GM12878 (cell line): Measurements from ENCODE around the gene SSC4D. TPM values are rescaled to one million over a fixed set of nuclear protein-coding genes. Genes with fewer than 3 reads are reported as not detected.
"Not testable (repeated sequence)": the region's sequence is repeated elsewhere in the genome, so short reads cannot be mapped to it uniquely, and the experiment has no call there.

Experiments
- ATAC-seq: fragments of 200-7000 bp; cut with Tn5 transposase; 3 replicates; pipeline ENCODE4 v1.9.1; 2020; ENCODE audit warnings: mild to moderate bottlenecking, moderate library complexity
- BruUV-seq: library from RNA; stranded (reverse); fragments of 400-500 nt; replicated peaks from 2 replicates; lab custom pipeline; 2021; lab: Mats Ljungman, UMichigan
- CTCF ChIA-PET: fragments of 300-600 bp; sonication (Branson Sonifier 250); formaldehyde crosslinking; extraction: SDS; loops from one replicate; lab custom pipeline; 2021; ENCODE audit warnings: inconsistent platforms; lab: Yijun Ruan, JAX
- POLR2A ChIA-PET: fragments of 350-600 bp; formaldehyde crosslinking; extraction: SDS; loops from one replicate; lab custom pipeline; 2021; ENCODE audit warnings: inconsistent platforms; lab: Charles Lee
- RAD21 ChIA-PET: fragments of 300-600 bp; sonication (Branson Sonifier 250); formaldehyde crosslinking; loops from one replicate; lab custom pipeline; 2023; ENCODE audit warnings: antibody characterized with exemption; ENCODE audit not compliant: unreplicated experiment; lab: Charles Lee
- SMC1A ChIA-PET: fragments of 300-600 bp; sonication (Branson Sonifier 250); formaldehyde crosslinking; loops from one replicate; lab custom pipeline; 2023; ENCODE audit not compliant: unreplicated experiment, uncharacterized antibody; lab: Charles Lee
- DNase-seq: peaks from one replicate; pipeline ENCODE4 v3.0.0-alpha.2; 2011; ENCODE audit warnings: low read depth, low spot score
- FAIRE-seq: peaks from 3 replicates; lab custom pipeline; 2011; peaks lifted over from hg19 to GRCh38; lab: Jason Lieb, UNC
- H2AFZ ChIP-seq: 2 replicates; pipeline ENCODE4 v1.6.0; 2011; ENCODE audit warnings: low read depth, low read length, control low read depth; ENCODE audit not compliant: control insufficient read depth
- H3K27ac ChIP-seq: 2 replicates; pipeline ENCODE4 v1.5.1; 2011; ENCODE audit warnings: control low read depth; ENCODE audit not compliant: control insufficient read depth, insufficient read depth
- H3K27me3 ChIP-seq, 2 experiments: replicated peaks in 1 of 2; 2 replicates each; pipeline versions ENCODE4 v1.6.0 to v1.6.1; 2011; ENCODE audit warnings: low read length in 1 of 2; ENCODE audit not compliant: control insufficient read depth in 2 of 2, insufficient read depth in 2 of 2
- H3K36me3 ChIP-seq, 2 experiments: 2 replicates each; pipeline ENCODE4 v1.5.1; 2011; ENCODE audit warnings: low read length in 1 of 2; ENCODE audit not compliant: control insufficient read depth in 2 of 2, insufficient read depth in 2 of 2
- H3K4me1 ChIP-seq: 2 replicates; pipeline ENCODE4 v1.6.1; 2011; ENCODE audit warnings: mild to moderate bottlenecking, low read length, moderate library complexity, mixed read lengths; ENCODE audit not compliant: control insufficient read depth, insufficient read depth
- H3K4me2 ChIP-seq: 2 replicates; pipeline ENCODE4 v1.6.0; 2011; ENCODE audit warnings: control low read depth; ENCODE audit not compliant: control insufficient read depth, insufficient read depth
- H3K4me3 ChIP-seq: fragments of 200-600 bp; sonication (generic); 2 replicates; pipeline ENCODE4 v1.5.1; 2016
- H3K79me2 ChIP-seq: 2 replicates; pipeline ENCODE4 v1.6.0; 2011; ENCODE audit warnings: low read length; ENCODE audit not compliant: control insufficient read depth, insufficient read depth
- H3K9ac ChIP-seq: 2 replicates; pipeline ENCODE4 v1.8.0; 2011; ENCODE audit warnings: low read length, control low read depth, mixed read lengths; ENCODE audit not compliant: control insufficient read depth, insufficient read depth
- H3K9me3 ChIP-seq: replicated peaks from 3 replicates; pipeline ENCODE4 v1.5.1; 2011; ENCODE audit warnings: mild to moderate bottlenecking, low read length; ENCODE audit not compliant: control insufficient read depth, insufficient read depth
- H4K20me1 ChIP-seq: 2 replicates; pipeline ENCODE4 v1.6.0; 2011; ENCODE audit not compliant: control insufficient read depth, insufficient read depth
- BHLHE40 ChIP-seq, 2 experiments: fragments of 450-650 bp in 1 of 2; IDR thresholded peaks; 2 replicates each; pipeline ENCODE4 v1.6.1; 2011 to 2017; ENCODE audit warnings: low read depth in 2 of 2, borderline replicate concordance in 1 of 2, improper control_type of control experiment in 1 of 2, low read length in 1 of 2, mild to moderate bottlenecking in 1 of 2
- FOS ChIP-seq: IDR thresholded peaks from 3 replicates; pipeline ENCODE4 v1.6.1; 2011; ENCODE audit warnings: borderline replicate concordance; ENCODE audit not compliant: insufficient read length; ENCODE audit errors: extremely low read depth
- IKZF1 ChIP-seq: fragments of 450-650 bp; conservative IDR thresholded peaks from 2 replicates; pipeline ENCODE4 v1.6.1; 2017; ENCODE audit warnings: antibody characterized with exemption, mild to moderate bottlenecking
- MYC ChIP-seq: IDR thresholded peaks from 2 replicates; pipeline ENCODE4 v1.6.1; 2011; ENCODE audit warnings: mild to moderate bottlenecking, low read length, moderate library complexity, inconsistent platforms; ENCODE audit not compliant: insufficient read depth, insufficient replicate concordance, insufficient read length, severe bottlenecking
- RAD51 ChIP-seq: fragments of 450-650 bp; IDR thresholded peaks from 2 replicates; pipeline ENCODE4 v1.6.1; 2016; ENCODE audit warnings: moderate library complexity, mild to moderate bottlenecking, inconsistent platforms
- SMAD5 ChIP-seq: IDR thresholded peaks from 2 replicates; pipeline ENCODE4 v1.6.1; 2016; ENCODE audit warnings: antibody characterized with exemption, low read depth
- SUPT20H ChIP-seq: IDR thresholded peaks from 2 replicates; pipeline ENCODE4 v1.6.1; 2011; ENCODE audit warnings: low read depth, mild to moderate bottlenecking, low read length, moderate library complexity, borderline replicate concordance; ENCODE audit not compliant: control insufficient read depth
- WGBS: methylation state at CpG from one replicate; pipeline ENCODE4 v1.1.6; 2016; ENCODE audit warnings: low lambda C conversion rate; ENCODE audit not compliant: insufficient replicate concordance, insufficient coverage; ENCODE audit errors: missing lambda C conversion rate; 5-methylcytosine and 5-hydroxymethylcytosine counted together
- in situ Hi-C: fragments of 300-500 bp; cut with MboI; formaldehyde crosslinking; loops from 9 replicates; pipeline ENCODE4 v1.14.3; 2018; ENCODE audit warnings: mixed read lengths
- intact Hi-C: fragments of 100-400 bp; cut with micrococcal nuclease; formaldehyde crosslinking; loops from one replicate; pipeline ENCODE4 v1.14.2; 2022; ENCODE audit not compliant: unreplicated experiment
- polyA plus RNA-seq, 11 experiments: library from polyadenylated mRNA; depleted of rRNA in 4 of 11; unstranded in 6 of 11; stranded (reverse) in 5 of 11; fragments of >200 nt; fragmentation: Nextera tagmentation in 4 of 11; fragmentation: Illumina TruSeq in 1 of 11; extraction: Ambion mirVana in 4 of 11; extraction: Trizol in 1 of 11; gene quantifications; 1 replicate in 1 of 11; 2 replicates in 10 of 11; pipeline versions ENCODE4 v1.2.1 to v1.2.3, GENCODE V29; 2011 to 2016; ENCODE audit warnings: inconsistent platforms in 2 of 11, missing spikeins in 2 of 11, low read depth in 1 of 11
- total RNA-seq, 4 experiments: library from RNA; depleted of rRNA in 3 of 4; stranded (reverse); fragments of >200 nt in 3 of 4; fragmentation: Illumina TruSeq in 1 of 4; extraction: Trizol in 1 of 4; gene quantifications; 2 replicates each; pipeline versions ENCODE4 v1.2.1 to v1.2.3, GENCODE V29; 2013 to 2021

SSC4D gene
- total and polyA plus RNA-seq, 10 of the 15 experiments (the other 5 are each of a cell fraction or from before 2014, with no cell fraction given) = 0.08 to 0.79 (median 0.25) TPM; not detected in 1

DNA sequence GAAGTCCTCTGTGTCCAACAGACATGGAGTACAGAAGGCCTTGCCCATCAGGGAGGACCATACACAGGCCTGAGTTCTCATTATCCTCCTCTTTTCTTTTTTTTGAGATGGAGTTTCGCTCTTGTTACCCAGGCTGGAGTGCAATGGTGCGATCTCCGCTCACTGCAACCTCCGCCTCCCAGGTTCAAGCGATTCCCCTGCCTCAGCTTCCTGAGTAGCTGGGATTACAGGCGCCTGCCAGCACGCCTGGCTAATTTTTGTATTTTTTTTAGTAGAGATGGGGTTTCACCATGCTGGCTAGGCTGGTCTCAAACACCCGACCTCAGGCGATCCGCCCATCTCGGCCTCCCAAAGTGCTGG is 13.9 kb downstream of the SSC4D start:
- H3K27ac ChIP-seq, DNase-seq, POLR2A ChIA-PET, CTCF ChIA-PET, FAIRE-seq, H3K4me3 ChIP-seq, H4K20me1 ChIP-seq, H3K36me3 ChIP-seq, H3K9me3 ChIP-seq, H3K4me2 ChIP-seq, H3K27me3 ChIP-seq, H3K79me2 ChIP-seq, ATAC-seq, H2AFZ ChIP-seq, SMC1A ChIA-PET, H3K9ac ChIP-seq, RAD21 ChIA-PET, BruUV-seq, intact Hi-C loops, in situ Hi-C loops: not testable (repeated sequence)
- 91% methylated on average over 10 of the region's 11 CpGs for WGBS
- H3K4me1 ChIP-seq = peaks cover 12% of the 10 kb centered on the region

GRCh38 chr7:76394957-76395356 is 14.5 kb downstream of the SSC4D start:
- Histone ChIP-seq H4K20me1 (no peaks in the 10 kb centered on the region), H3K9ac (no peak overlapping the region), H3K4me3 (no peak overlapping the region), H3K4me2 (no peak overlapping the region), H3K27me3 (no peaks in the 10 kb centered on the region; a peak in 1 of 4 replicates), H3K27ac (no peak overlapping the region), H2AFZ (no peak overlapping the region), H3K79me2 (no peaks in the 10 kb centered on the region), H3K9me3 (no peaks in the 10 kb centered on the region), H3K36me3 (no peaks in the 10 kb centered on the region), H3K4me1 (peaks cover 12% of the 10 kb centered on the region)
- in situ Hi-C loops = no loop called here
- ChIA-PET POLR2A (no interaction called here), CTCF (no interaction called here), SMC1A (no interaction called here), RAD21 (interaction anchor here (0.6 kb wide), 1 partner anchor 19 kb away, joined by 3 read pairs; no protein-coding TSS in a partner anchor)
- ATAC-seq (no peak), DNase-seq (no peak), FAIRE-seq (no peak)
- BruUV-seq = no TSS peak
- no peak for TF ChIP-seq FOS
- no peak for TF ChIP-seq MYC
- TF ChIP-seq BHLHE40 (IDR thresholded peaks at IDR 0.05; ENCODE audit: borderline replicate concordance in 1 of 2, low read depth in 2 of 2, low read length in 1 of 2) = no peak
- TF ChIP-seq RAD51 = no peak
- no peak for TF ChIP-seq SUPT20H
- no peak for TF ChIP-seq IKZF1
- TF ChIP-seq SMAD5 = no peak
- intact Hi-C loops = no loop called here
- WGBS = 78% methylated on average over 9 of the region's 9 CpGs
